HS-27A (cell line): Measurements from ENCODE around the gene RASSF3.
"Not testable (repeated sequence)": the region's sequence is repeated elsewhere in the genome, so short reads cannot be mapped to it uniquely, and the experiment has no call there.

Experiments used
- DNase-seq: peaks from one replicate; pipeline ENCODE4 v3.0.0-alpha.2; 2012; ENCODE audit warnings: low read depth, missing footprints

Gene RASSF3

DNA sequence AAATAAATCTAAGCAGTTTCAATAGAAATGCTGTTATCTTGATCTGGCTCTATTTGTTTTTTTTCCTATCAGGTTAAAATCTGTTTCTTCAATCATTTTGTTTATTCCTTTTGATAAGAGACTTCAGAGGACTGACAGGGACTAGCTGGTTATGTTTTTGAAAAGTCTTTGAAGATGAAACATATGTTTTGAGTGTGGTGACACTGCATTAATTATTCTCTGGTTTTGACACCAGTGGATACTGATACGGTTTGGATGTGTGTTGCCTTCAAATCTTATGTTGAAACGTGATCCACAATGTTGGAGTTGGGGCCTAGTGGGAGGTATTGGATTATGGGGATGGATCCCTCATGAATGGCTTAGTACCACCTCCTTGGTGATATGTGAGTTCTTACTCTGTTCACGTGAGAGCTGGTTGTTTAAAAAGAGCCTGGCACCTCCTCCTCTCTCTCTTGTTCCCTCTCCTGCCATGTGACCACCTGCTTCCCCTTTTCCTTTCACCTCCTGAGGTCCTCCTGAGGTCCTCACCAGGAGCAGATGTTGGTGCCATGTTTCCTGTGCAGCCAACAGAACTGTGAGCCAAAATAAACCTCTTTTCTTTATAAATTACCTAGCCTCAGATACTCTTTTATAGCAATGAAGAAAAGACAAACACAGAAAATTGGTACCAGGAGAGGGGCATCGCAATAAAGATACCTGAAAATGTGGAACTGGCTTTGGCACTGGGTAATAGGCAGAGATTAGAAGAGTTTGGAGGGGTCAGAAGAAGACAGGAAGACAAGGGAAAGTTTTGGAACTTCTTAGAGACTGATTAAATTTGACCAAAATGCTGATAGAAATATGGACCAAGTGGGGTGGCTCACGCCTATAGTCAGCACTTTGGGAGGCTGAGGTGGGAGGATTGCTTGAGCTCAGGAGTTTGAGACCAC lies 23.0 kb downstream of the RASSF3 start:
- no peak for DNase-seq

DNA sequence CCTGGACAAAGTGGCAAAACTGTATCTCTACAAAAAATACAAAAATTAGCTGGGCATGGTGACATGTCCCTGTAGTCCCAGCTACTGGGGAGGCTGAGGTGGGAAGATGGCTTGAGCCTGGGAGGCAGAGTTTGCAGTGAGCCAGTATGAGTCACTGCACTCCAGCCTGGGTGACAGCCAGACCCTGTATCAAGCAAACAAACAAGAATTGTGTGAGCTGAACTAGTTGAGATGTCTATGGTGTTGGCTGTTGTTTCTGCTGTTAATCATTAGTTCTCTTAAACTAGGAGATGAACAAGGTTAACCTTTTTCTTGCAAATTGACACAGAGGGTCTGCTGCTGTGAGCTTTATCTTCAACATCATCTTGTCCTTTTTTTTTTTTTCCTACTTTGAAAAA lies 23.6 kb downstream of the RASSF3 start:
- no peak for DNase-seq

DNA sequence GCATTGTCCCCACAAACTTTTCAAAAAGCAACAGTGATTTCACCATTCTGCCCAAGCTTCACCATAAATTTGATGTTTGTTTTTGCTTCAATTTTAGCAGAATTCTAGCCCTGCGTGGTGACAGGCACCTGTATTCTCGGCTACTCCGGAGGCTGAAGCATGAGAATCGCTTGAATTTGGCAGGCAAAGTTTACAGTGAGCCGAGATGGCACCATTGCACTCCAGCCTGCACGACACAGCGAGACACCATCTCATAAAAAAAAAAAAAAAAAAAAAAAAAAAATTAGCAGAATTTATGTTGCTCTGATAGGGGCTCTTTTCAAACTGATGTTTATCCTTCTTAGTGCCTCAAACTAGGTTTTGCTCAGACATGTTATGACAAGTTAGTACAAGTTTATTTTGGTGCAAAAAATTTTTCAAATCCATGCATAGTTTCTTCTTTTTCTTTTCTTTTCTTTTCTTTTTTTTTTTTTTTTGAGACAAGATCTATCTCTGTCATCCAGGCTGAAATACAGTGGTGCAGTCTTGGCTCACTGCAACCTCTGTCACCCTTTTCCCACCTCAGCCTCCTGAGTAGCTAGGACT lies 24.3 kb downstream of the RASSF3 start:
- no peak for DNase-seq

DNA sequence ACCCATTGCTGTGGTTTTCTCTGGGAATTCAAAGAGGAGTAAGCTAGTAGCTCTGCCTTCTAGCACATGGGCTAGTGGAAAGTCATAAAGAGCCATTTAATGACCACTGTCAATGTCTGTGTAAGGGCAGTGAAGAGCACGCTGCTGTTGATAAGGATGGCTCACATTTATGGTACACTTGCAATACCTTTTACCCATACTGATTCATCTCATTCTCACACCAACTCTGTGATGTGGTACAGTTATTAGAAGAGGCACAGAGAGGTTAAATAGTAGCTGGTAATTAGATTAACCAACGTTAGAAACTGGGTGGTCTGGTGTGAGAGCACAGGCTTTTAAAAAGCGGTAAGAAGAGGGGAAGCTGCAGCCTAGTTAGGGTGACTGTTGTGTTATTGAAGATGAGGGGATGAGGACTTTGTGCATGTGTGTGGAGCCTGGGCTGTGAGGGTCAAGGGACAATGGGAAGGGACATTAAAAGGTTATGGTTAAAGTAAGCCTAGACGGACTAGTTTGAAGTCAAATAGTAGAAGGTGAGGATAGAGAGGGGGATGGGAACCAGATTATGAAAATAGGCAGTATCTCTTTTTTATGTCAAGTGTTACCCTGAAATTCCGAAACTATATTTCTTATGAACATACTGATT lies 25.2 kb downstream of the RASSF3 start:
- no peak for DNase-seq

DNA sequence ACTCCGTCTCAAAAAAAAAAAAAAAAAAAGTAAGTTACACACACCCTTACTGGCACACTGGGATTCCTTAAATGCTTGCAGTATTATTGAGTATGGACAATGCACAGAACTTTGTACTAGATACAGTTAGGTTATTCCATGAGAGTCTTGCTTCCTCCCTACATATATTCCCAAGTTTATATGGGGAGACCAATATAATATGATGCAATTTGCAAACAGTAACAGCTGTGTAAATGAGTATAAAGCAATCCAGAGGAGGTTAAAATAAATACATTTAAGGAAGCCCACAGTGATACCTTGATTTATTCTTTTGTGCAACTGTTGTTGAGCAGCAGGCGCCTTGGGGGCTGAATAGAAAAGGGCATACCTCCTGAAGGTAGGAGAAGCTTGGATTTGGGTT lies 26.6 kb downstream of the RASSF3 start:
- DNase-seq, result no peak

DNA sequence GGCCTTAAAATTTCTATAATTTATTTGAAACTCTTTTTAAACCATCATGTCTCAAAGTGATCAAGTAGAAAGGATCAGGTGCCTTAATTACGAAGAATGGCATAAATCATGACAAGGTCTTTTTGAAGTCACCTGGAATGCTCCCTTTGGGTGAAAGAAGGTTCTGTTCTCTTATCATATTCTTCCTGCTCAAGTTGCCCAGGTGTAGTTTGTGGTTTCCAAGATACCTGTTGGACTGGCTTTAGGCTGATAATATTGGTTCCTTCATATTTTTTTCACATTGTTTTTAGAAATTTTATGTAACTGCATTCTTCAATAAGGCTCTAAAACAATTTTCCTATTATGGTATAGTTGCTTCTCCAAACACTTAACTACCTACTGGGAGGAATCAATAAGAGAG lies 29.2 kb downstream of the RASSF3 start:
- DNase-seq, result no peak

DNA sequence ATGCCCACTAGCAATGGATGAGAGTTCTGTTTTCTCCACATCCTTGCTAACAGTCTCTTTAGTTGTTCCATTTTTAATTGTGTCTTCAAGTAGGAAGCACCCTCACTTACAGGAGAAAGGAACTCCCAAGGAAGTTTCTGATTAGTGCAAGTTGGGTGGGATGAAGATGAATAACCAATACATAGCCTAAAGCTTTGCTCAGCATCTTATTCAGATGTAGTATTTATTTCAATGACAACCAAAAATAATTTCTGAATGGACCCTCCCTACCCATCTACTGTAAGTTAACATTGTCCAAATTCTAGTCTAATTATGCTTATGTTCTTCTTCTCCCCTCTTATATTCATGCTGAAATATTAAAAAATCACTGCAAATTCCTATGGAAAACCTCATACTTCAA lies 36.0 kb downstream of the RASSF3 start:
- DNase-seq, result no peak

DNA sequence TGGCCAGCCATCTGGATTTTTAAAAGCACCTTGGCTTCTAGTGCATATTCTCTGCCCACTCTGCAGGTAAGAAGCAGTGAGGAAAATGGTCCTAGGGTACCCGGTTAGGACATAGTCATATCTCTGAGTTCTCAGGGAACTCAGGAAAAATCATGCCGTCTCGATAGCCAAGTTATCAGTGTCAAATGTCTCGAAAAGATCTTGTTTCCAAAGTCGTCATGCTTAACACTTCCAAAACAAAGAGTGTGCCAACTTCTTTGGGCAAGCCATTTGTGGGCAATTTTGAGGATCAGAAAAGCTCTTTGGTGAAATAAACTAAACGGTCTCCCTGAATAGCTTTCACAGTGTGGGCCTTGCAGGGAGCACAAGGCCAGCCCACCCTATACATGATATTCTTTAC lies 39.2 kb downstream of the RASSF3 start:
- DNase-seq, result no peak

DNA sequence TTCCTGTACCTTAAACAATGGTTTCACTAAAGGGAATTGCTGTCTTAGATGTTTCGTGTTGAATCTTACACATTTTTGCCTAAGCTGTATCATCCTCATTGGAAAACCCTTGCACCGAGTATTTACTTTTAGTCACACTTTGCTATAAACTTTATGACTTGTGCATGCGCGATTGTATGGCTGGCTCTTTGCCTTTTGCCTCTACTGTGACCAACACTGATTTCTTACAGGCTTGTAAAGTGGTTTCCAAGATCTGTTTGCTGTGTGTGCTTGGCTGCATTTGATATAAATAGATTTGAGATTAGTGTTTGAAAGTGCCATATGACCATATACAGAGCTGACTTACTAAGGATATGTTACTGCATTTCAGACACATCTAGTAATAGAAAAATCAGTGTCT lies 40.5 kb downstream of the RASSF3 start:
- no peak for DNase-seq

DNA sequence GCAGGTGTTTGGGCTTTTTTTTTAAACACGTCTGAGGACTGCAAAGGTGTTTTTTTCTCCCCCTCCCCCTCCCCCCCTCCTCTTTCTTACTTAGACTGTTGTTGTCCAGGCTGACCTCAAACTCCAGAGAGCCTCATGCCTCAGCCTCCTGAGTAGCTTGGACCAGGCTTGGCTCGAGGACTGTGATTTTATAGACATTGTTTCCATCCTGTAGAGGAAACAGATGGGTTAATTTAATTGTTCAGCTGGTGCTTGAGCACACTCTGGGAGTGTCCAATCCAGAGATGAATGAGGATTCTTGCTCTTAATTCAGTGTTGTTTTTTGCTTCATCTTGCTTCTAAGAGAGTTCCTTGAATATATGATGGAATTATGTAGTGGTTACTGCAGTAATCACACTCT lies 42.1 kb downstream of the RASSF3 start:
- DNase-seq, result no peak

DNA sequence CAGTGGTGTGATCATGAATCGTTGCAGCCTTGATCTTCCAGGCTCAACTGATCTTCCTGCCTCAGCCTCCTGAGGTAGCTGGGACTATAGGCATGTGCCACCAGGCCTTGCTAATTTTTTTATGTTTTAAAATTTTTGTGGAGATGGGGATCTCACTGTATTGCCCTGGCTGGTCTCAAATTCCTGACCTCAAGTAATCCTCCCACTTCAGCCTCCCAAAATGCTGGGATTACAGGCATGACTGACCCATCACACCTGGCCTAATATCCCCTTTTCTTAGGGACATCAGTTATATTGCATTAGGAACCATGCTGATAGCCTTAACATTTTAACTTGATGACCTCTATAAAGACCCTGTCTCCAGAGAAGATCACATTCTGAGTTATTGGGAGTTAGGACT lies 42.8 kb downstream of the RASSF3 start:
- DNase-seq, result no peak

DNA sequence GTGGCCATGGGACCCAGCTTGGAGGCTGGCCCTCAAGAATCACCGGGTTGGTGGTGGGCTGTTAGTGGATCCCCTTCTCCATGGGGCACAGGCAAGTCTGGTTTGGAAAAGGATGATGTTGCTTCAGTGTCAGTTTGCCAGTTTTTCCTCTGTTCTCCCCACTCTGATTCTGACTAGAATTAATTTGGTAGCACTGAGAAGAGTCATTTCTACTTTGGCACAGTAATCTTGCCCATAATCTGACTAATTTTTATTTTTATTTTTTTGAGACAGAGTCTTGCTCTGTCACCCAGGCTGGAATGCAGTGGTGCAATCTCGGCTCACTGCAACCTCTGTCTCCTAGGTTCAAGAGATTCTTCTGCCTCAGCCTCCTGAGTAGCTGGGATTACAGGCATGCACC lies 43.6 kb downstream of the RASSF3 start:
- DNase-seq, result not testable (repeated sequence)

DNA sequence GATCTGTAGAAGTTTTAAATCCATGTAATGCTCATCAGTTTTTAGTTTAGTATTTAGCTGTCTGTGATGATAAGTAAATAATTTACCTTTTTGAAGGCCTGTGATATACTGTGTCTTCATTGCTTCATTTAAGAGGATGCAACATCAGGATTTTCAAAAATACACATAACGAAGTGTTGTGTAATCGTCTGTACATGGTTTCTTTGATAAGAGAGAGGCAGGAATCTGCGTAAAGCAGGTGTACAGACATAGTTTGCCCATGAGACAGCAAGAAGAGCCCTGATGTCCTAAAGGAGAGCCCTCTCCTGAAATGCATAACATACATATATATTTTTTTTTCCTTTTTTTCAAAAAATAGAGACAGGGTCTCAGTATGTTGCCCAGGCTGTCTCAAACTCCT lies 44.8 kb downstream of the RASSF3 start:
- DNase-seq, result no peak

DNA sequence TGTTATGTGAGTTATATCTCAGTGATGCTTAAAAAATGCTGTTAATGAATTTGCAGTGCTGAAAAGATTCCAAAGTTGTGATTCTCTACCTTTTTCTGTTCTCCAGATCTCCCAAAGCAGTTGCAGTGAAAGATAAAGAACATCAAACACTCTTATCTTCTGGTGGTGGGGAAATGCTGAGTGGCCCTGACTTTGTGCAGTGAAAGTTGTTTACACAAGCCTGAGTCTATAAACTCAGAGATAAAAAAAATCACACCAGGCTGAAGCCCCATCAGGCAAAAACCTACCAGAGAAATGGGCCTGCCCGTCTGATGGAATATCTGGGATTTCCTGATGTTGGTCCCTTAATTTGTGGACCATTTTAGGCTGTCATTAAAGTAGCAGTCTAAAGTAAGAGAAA lies 46.1 kb downstream of the RASSF3 start:
- DNase-seq, result no peak

DNA sequence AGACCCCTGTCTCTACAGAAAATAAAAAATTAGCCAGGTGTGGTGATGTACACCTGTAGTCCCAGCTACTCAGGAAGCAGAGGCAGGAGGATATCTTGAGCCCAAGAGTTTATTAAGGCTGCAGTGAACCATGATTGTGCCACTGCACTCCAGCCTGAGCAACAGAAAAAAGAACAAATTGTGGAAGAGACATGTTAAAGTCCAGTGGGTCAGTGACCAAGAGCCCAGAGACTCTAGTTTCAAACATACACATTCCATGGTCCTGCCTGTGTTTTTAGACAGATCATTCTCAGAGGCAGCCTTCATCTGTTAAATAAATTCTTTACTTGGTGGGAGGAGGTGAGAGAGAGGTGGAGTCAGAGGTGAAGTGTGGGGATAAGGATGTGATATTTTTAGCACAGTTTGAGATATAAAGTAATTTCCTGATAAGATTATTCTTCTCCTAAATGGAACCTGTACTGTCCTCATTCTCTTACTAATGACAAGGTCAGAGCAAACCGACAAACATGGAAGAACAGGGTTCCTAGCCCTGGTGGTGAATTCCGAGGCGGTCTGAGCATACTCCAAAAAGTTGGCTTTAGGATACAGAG lies 48.7 kb downstream of the RASSF3 start:
- DNase-seq, result no peak

DNA sequence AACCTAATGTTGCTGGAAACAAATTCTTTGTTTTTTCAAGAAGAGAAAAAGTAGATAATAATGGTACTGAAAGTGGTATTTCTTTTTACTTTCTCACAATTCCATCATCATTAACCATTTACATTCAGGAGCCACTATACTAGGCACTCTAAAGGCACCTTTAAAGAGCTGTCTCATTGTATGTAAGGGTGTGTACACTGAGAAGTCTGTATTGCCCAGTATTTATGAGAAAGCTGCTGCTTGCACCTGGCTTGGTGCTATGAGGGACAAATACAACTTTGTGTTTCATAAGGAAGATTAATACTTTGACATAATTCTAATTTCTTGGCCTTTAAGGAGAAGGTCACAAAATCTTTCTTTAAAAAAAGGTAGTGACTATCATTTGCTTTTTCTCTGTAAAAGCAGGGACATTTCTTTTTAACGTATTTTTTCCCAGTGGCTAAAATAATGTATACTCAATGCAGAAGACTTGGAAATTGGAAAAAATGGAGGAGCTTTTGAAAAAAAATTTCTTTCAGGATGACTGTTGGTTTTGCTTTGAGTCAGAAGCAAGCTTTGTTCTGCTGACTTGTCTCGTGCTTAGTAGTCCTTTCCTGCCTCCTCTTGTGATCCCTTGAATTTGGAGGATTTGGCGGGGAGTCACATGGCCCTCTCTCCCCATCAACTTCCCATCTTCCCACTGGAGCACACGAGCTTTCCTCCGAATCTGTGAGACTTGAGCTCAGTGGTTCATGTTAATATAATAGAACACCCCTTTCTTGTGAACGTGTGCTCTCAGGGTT lies 50.1 kb downstream of the RASSF3 start:
- no peak for DNase-seq

DNA sequence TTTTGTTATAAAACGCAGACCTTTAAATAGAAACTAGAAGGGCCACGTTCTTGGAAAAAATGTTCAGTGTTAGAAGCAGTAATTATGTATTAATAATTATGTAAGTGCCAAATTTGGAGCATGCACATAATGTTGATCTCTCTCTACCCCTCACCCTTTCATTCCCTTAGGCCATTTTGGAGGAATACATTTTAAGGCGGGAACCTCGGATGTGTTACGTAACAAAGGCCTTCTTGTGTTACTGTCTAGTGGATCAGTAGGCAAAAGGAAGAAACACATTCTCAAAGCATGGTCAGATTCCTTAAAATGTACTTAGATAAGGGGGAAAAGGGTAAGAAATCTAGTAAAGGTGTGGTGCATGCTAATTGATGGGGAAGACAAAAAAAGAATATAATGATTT lies 52.7 kb downstream of the RASSF3 start:
- no peak for DNase-seq

DNA sequence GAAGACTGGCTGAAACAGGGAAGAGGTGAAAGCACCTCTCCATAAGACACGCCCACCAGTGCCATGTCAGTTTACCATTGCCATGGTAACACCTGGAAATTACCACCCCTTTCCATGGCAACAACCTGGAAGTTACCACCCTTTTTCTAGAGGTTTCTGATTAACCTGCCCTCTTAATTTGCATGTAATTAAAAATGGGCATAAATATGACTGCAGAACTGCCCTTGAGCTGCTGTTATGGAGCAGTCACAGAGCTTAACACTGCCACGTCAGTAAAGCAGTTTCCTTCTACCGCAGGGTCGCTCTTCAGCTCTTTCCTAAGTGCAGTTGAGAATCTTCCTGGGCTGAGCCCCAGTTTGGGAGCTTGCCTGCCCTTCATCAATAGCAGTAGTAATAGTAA lies 55.2 kb downstream of the RASSF3 start:
- DNase-seq, result no peak

DNA sequence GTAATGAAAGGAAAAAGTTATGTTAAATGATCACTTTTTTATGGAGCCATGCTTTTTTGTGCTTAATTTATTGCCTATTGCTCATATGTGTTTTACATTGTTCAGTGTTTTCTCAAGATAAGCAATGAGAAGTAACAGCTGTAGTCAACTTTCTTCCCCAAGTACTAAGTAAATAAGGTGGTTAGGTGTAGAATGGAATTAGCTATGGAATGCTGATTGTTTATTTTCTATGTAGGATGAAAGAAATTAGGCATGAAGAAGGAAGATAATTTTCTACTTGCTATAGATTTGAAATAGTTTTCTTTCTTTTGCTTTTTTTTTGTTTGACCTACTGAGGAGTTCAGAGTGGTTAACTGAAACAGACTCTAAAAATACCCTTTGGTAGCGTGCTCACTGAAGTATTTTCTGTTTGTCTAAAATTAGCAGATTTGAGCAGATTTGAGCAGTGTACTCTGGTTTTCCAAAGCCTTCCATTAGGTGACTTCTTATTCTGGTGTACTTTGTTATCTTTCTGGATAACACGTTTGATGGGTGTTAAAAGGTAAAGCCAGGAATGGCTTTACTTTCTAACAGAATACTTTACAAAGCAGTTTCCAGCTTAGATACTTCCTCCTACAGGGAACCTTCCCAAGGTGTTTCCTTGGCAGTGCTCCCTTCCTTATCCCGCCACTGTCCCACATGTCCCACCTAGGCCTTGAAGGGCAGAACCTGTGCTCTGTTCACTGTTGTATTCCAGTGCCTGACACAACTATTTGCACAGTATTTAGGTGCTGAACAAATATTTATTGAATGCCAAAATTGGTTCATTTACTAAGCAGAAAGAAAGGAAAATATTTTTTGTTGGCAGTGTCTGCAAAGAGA lies 56.0 kb downstream of the RASSF3 start:
- DNase-seq, result no peak

DNA sequence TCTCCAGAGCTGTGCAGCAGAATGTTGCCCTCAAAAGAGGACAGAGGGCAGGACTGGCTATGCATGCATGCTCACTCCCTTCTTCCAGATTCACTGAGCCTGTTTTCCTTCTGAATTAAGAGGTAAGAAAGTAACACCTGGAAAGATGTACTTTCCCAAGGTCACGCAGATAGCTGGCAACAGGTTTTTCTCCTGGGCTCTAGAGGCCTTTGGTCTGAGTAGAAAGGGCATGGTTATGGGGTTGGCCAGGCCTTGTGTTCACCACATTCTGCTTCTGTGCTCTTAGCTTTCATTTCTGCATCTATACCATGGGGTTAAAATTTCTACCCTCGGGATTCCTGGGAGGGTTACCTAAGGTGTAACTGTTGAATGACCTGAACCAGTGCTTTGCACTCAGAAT lies 57.5 kb downstream of the RASSF3 start:
- DNase-seq, result no peak

DNA sequence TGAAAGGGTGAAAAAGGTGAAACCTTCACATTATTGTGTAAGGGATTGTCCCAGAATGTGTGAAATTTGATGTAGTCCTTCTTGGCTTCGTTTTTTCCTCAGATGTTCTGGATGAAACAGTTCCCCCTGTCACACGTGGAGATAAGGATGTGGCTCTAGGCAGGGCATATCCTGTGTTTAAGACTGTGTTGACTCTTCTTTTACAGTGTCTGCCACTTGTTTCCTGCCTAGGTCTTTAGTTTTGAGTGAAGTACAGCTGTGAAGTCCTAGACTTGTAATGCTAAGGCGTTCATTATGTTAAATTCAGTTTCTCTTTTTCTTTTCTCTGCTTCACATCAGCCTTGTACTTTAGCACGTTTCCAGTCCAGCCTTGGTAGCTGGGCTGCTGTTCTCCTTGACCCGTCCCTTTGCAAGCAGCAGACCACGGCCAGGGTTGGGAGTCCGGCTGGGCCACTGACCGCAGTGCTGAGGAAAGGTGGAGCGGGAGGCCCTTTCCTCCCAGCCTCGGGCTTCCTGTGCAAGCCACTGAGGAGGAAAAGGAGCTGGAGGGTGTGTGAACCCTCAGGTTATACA lies 59.1 kb downstream of the RASSF3 start:
- DNase-seq, result no peak
